Retinal pigment epithelial cell (primary cell): Measurements from ENCODE around the gene STIM2.

Experiments used
- DNase-seq: peaks from one replicate; pipeline ENCODE4 v3.0.0-alpha.2; 2010; ENCODE audit warnings: low read depth
- H3K4me3 ChIP-seq: 2 replicates; pipeline ENCODE4 v1.5.1; 2011; ENCODE audit warnings: mild to moderate bottlenecking, low read length, control low read depth, moderate library complexity
- CTCF ChIP-seq: conservative IDR thresholded peaks from 2 replicates; pipeline ENCODE4 v1.5.1; 2011; ENCODE audit warnings: low read depth, low read length, control low read depth, inconsistent platforms

STIM2 gene

GRCh38 chr4:26985873-26986272, 125.2 kb downstream of the STIM2 start:
- TF ChIP-seq CTCF, result no peak
- DNase-seq, result no peak
- H3K4me3 ChIP-seq, result no peak overlapping the region

GRCh38 chr4:26987191-26987590, 126.5 kb downstream of the STIM2 start:
- no peak for DNase-seq
- TF ChIP-seq CTCF, result no peak
- no peak overlapping the region for H3K4me3 ChIP-seq

- no peak overlapping the region for H3K4me3 ChIP-seq
- TF ChIP-seq CTCF, result no peak
- no peak for DNase-seq
Observed at GRCh38 chr4:26991057-26991456, 130.4 kb downstream of the STIM2 start.

DNA sequence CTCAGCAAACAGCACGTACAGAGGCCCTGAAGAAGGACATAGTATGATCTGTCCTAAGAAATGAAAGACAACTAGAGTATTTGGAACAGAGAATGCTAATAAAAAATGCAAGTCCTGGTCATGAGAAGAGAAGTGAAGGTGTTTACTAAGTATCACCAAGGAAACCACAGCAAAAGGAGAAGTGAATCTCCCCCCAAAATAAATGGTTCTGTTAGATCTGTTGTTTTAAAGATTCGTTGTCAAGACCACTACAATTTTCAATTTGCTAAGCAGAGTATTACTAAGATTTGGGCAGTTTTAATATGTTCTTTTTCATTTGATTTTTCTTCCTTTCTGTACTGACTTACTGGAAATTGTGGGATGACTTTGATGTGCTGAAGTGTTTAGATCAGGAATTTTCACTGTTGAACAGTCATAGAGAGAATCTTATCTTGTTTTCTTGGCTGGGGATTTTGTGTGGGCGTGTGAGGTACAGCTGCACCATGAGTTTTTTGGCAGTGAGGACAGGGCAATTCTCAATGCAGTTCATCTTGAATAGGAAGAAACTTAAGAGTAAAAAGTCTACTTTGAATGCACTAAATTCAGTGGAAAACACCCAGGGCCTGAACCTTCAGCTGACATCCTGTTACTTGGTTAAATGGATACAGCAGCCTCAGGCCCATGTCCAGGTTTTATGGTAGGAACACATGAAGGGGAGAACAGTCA, 132.2 kb downstream of the STIM2 start:
- no peak for TF ChIP-seq CTCF
- H3K4me3 ChIP-seq, result no peak overlapping the region
- DNase-seq, result no peak

DNA sequence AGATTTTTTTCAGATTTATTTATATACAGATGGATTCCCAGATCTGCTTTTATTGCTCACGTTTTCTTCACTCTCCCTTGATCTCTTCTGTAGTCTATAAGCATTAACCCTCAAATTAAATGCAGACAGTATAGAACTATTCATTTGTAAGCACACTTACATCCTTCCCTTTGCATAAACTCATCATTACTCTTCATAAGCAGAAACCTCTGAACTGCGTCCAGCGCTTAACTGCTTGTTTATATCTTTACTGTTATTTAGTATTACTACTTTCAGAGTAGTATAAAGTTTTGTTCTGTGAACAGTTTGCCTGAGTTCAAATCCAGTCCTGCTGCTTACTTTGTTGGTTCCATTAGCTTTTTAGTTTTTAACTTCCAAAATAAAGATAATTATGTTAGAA, 132.9 kb downstream of the STIM2 start:
- TF ChIP-seq CTCF, result no peak
- no peak overlapping the region for H3K4me3 ChIP-seq
- DNase-seq, result no peak

- TF ChIP-seq CTCF, result no peak
- no peak overlapping the region for H3K4me3 ChIP-seq
- DNase-seq, result no peak
Observed at GRCh38 chr4:26993967-26994366, 133.3 kb downstream of the STIM2 start.

- no peak for TF ChIP-seq CTCF
- H3K4me3 ChIP-seq, result no peak overlapping the region
- DNase-seq, result no peak
Observed at GRCh38 chr4:26995316-26995715, 134.7 kb downstream of the STIM2 start.
